BJ (cell line): ENCODE results near the gene ALDH1A1. TPM values are rescaled to one million over a fixed set of nuclear protein-coding genes. Genes with fewer than 3 reads are reported as not detected.

Experiments
- CTCF ChIA-PET: fragments of 350-600 bp; formaldehyde crosslinking; extraction: SDS; loops from one replicate; lab custom pipeline; 2021; ENCODE audit warnings: antibody characterized with exemption, inconsistent platforms; lab: Yijun Ruan, JAX
- POLR2A ChIA-PET: fragments of 300-600 bp; sonication (Branson Sonifier 250); formaldehyde crosslinking; extraction: SDS; loops from one replicate; lab custom pipeline; 2021; ENCODE audit warnings: antibody characterized with exemption; lab: Charles Lee
- DNase-seq: peaks from one replicate; pipeline ENCODE4 v3.0.0-alpha.2; 2011; ENCODE audit warnings: low read depth
- H3K27me3 ChIP-seq: 2 replicates; pipeline ENCODE4 v1.6.0; 2011; ENCODE audit warnings: low read length; ENCODE audit not compliant: control insufficient read depth, insufficient read depth
- H3K36me3 ChIP-seq: 2 replicates; pipeline ENCODE4 v1.5.1; 2011; ENCODE audit warnings: low read length; ENCODE audit not compliant: control insufficient read depth, insufficient read depth
- H3K4me3 ChIP-seq: 2 replicates; pipeline ENCODE4 v1.5.1; 2011; ENCODE audit warnings: low read depth, mild to moderate bottlenecking, control low read depth, low read length
- CTCF ChIP-seq: IDR thresholded peaks from 2 replicates; pipeline ENCODE4 v1.5.1; 2011; ENCODE audit warnings: low read depth, mild to moderate bottlenecking, control low read depth, inconsistent platforms, low read length, moderate library complexity; ENCODE audit not compliant: insufficient read depth
- polyA plus RNA-seq: library from polyadenylated mRNA; depleted of rRNA; stranded (reverse); fragments of >200 nt; gene quantifications from 2 replicates; pipeline ENCODE4 v1.2.3, GENCODE V29; 2011

Gene ALDH1A1
- polyA plus RNA-seq, 1 experiment = 247 TPM

- Histone ChIP-seq H3K27me3 (no peaks in the 10 kb centered on the region), H3K4me3 (no peak overlapping the region), H3K36me3 (peaks cover 9% of the 10 kb centered on the region)
- POLR2A ChIA-PET = no interaction called here
- no peak for TF ChIP-seq CTCF
- CTCF ChIA-PET = no interaction called here
- DNase-seq = no peak
These were observed 24.8 kb downstream of the ALDH1A1 start for GRCh38 chr9:72928042-72928507.

- TF ChIP-seq CTCF = no peak
- ChIA-PET POLR2A (no interaction called here), CTCF (interaction anchor here (0.8 to 1.1 kb wide), 2 partner anchors 55 to 96 kb away, joined by 3 to 4 read pairs; no protein-coding TSS in a partner anchor)
- Histone ChIP-seq H3K36me3 (peaks cover 11% of the 10 kb centered on the region), H3K27me3 (no peaks in the 10 kb centered on the region), H3K4me3 (no peak overlapping the region)
- no peak for DNase-seq
These were observed 26.3 kb downstream of the ALDH1A1 start for GRCh38 chr9:72926506-72926905.

- POLR2A ChIA-PET = no interaction called here
- peaks cover 11% of the 10 kb centered on the region for H3K36me3 ChIP-seq
- no peak for TF ChIP-seq CTCF
- DNase-seq = no peak
- no peaks in the 10 kb centered on the region for H3K27me3 ChIP-seq
- CTCF ChIA-PET = interaction anchor here (0.8 to 1.1 kb wide), 2 partner anchors 54 to 96 kb away, joined by 3 to 4 read pairs; no protein-coding TSS in a partner anchor
- no peak overlapping the region for H3K4me3 ChIP-seq
These were observed 27.0 kb downstream of the ALDH1A1 start for GRCh38 chr9:72925891-72926290.

GRCh38 chr9:72925126-72925789, 27.6 kb downstream of the ALDH1A1 start:
- Histone ChIP-seq H3K36me3 (peaks cover 11% of the 10 kb centered on the region), H3K27me3 (no peaks in the 10 kb centered on the region), H3K4me3 (no peak overlapping the region)
- TF ChIP-seq CTCF = no peak
- POLR2A ChIA-PET = no interaction called here
- DNase-seq = no peak
- CTCF ChIA-PET = interaction anchor here (1.1 kb wide), 1 partner anchor 53 kb away, joined by 4 read pairs; no protein-coding TSS in a partner anchor

- ChIA-PET POLR2A (no interaction called here), CTCF (interaction anchor here (1.1 kb wide), 1 partner anchor 52 kb away, joined by 4 read pairs; no protein-coding TSS in a partner anchor)
- H3K4me3 ChIP-seq = no peak overlapping the region
- peaks cover 9% of the 10 kb centered on the region for H3K36me3 ChIP-seq
- no peak for TF ChIP-seq CTCF
- DNase-seq = no peak
- H3K27me3 ChIP-seq = no peaks in the 10 kb centered on the region
These were observed 28.6 kb downstream of the ALDH1A1 start for GRCh38 chr9:72924154-72924790.
